A673 (cell line): ENCODE measurements around the gene GRK6. TPM values are rescaled to one million over a fixed set of nuclear protein-coding genes. Genes with fewer than 3 reads are reported as not detected.

Source experiments
- BruUV-seq: library from RNA; stranded (reverse); fragments of 400-500 nt; replicated peaks from 2 replicates; lab custom pipeline; 2021; lab: Mats Ljungman, UMichigan
- CTCF ChIA-PET: fragments of 300-600 bp; sonication (Branson Sonifier 250); formaldehyde crosslinking; loops from one replicate; lab custom pipeline; 2022; ENCODE audit warnings: antibody characterized with exemption; lab: Charles Lee
- POLR2A ChIA-PET: fragments of 300-600 bp; sonication (Branson Sonifier 250); formaldehyde crosslinking; loops from one replicate; lab custom pipeline; 2022; ENCODE audit warnings: antibody characterized with exemption; ENCODE audit not compliant: low non-redundant PET; lab: Charles Lee
- DNase-seq: peaks from one replicate; pipeline ENCODE4 v3.0.0-alpha.2; 2015; ENCODE audit warnings: low spot score
- H3K27ac ChIP-seq: fragments of 200-600 bp; sonication (generic); 2 replicates; pipeline ENCODE4 v1.5.1; 2016; ENCODE audit warnings: mixed run types, low read depth, mild to moderate bottlenecking, mixed read lengths, antibody characterized with exemption, low read length; ENCODE audit not compliant: poor library complexity, severe bottlenecking
- H3K27me3 ChIP-seq: fragments of 200-600 bp; sonication (generic); replicated peaks from 2 replicates; pipeline ENCODE4 v1.6.1; 2017; ENCODE audit warnings: mixed run types, low read depth, mild to moderate bottlenecking, mixed read lengths, antibody characterized with exemption, low read length; ENCODE audit not compliant: insufficient read depth, poor library complexity
- H3K36me3 ChIP-seq: fragments of 200-600 bp; sonication (generic); 2 replicates; pipeline ENCODE4 v1.6.1; 2016; ENCODE audit warnings: mixed run types, mild to moderate bottlenecking, mixed read lengths, antibody characterized with exemption, low read length; ENCODE audit not compliant: insufficient read depth, poor library complexity, severe bottlenecking
- H3K4me1 ChIP-seq: fragments of 200-600 bp; sonication (generic); 2 replicates; pipeline ENCODE4 v1.6.1; 2017; ENCODE audit warnings: mixed run types, mild to moderate bottlenecking, mixed read lengths, antibody characterized with exemption, low read length; ENCODE audit not compliant: insufficient read depth, poor library complexity, severe bottlenecking
- H3K4me3 ChIP-seq: fragments of 200-600 bp; sonication (generic); 2 replicates; pipeline ENCODE4 v1.5.1; 2016; ENCODE audit warnings: low read depth, mixed run types, mild to moderate bottlenecking, mixed read lengths, low read length; ENCODE audit not compliant: poor library complexity, severe bottlenecking
- H3K9me3 ChIP-seq: fragments of 200-600 bp; sonication (generic); 2 replicates; pipeline ENCODE4 v1.6.1; 2016; ENCODE audit warnings: mixed run types, low read depth, mild to moderate bottlenecking, mixed read lengths, antibody characterized with exemption, low read length; ENCODE audit not compliant: poor library complexity, severe bottlenecking
- EZH2 ChIP-seq: fragments of 200-600 bp; sonication (generic); IDR thresholded peaks from 2 replicates; pipeline ENCODE4 v1.6.1; 2017; ENCODE audit warnings: borderline replicate concordance, low read depth, mild to moderate bottlenecking, mixed read lengths, antibody characterized with exemption, low read length; ENCODE audit not compliant: poor library complexity, severe bottlenecking
- intact Hi-C: fragments of 100-400 bp; cut with micrococcal nuclease; formaldehyde crosslinking; loops from one replicate; pipeline ENCODE4 v1.10.0; 2022; ENCODE audit not compliant: unreplicated experiment
- total RNA-seq: library from RNA; stranded (reverse); gene quantifications from 2 replicates; pipeline ENCODE4 v1.2.3, GENCODE V29; 2021
- TF ChIP-seq, protein P1 (sequence below): fragments of 300-800, 200-600 bp; sonication (generic); conservative IDR thresholded peaks from 2 replicates; pipeline ENCODE4 v1.5.1; 2017; ENCODE audit warnings: low read depth, mild to moderate bottlenecking, antibody characterized with exemption, low read length, moderate library complexity, mixed read lengths

GRK6 gene
- total RNA-seq, 1 experiment from 2014 or later = 32.1 TPM

DNA sequence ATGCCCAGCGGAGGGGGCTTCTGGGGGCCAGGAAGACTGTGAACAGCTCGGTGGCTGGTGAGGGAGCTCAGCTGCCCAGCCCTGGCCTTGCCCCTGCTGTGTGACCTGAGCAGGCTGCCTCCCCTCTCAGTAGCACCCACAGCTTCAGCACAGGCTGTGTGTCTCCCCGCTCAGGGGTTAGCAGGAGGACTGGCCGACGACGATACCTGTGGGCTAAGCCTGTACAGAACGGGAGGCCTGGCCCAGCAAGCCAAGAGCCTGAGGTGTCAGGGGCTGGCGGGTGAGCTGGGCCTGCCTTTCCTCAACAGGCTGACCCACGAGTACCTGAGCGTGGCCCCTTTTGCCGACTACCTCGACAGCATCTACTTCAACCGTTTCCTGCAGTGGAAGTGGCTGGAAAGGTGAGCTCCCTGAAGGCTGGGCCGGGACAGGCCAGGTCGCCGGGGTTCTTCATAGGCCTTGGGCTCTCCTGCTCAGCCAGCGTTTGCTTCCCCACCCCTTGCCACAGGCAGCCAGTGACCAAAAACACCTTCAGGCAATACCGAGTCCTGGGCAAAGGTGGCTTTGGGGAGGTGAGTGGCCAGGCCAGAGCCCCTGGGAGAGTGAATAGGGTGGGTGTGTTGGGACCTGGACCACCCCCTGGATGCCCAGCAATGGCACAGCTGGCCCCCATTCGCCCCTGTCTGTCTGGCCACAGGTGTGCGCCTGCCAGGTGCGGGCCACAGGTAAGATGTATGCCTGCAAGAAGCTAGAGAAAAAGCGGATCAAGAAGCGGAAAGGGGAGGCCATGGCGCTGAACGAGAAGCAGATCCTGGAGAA lies 6.6 kb downstream of the GRK6 start:
- peaks cover 26% of the 10 kb centered on the region for H3K36me3 ChIP-seq
- peaks cover under 1% of the 10 kb centered on the region for H3K4me1 ChIP-seq
- H3K4me3 ChIP-seq = no peak overlapping the region
- ChIA-PET CTCF (no interaction called here), POLR2A (no interaction called here)
- DNase-seq = no peak
- no peaks in the 10 kb centered on the region for H3K9me3 ChIP-seq
- no peaks in the 10 kb centered on the region for H3K27me3 ChIP-seq
- H3K27ac ChIP-seq = no peak overlapping the region
- intact Hi-C loops = no loop called here
- BruUV-seq = no TSS peak
- no peak for TF ChIP-seq EZH2
- TF ChIP-seq, protein P1, sequence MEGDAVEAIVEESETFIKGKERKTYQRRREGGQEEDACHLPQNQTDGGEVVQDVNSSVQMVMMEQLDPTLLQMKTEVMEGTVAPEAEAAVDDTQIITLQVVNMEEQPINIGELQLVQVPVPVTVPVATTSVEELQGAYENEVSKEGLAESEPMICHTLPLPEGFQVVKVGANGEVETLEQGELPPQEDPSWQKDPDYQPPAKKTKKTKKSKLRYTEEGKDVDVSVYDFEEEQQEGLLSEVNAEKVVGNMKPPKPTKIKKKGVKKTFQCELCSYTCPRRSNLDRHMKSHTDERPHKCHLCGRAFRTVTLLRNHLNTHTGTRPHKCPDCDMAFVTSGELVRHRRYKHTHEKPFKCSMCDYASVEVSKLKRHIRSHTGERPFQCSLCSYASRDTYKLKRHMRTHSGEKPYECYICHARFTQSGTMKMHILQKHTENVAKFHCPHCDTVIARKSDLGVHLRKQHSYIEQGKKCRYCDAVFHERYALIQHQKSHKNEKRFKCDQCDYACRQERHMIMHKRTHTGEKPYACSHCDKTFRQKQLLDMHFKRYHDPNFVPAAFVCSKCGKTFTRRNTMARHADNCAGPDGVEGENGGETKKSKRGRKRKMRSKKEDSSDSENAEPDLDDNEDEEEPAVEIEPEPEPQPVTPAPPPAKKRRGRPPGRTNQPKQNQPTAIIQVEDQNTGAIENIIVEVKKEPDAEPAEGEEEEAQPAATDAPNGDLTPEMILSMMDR = no peak

DNA sequence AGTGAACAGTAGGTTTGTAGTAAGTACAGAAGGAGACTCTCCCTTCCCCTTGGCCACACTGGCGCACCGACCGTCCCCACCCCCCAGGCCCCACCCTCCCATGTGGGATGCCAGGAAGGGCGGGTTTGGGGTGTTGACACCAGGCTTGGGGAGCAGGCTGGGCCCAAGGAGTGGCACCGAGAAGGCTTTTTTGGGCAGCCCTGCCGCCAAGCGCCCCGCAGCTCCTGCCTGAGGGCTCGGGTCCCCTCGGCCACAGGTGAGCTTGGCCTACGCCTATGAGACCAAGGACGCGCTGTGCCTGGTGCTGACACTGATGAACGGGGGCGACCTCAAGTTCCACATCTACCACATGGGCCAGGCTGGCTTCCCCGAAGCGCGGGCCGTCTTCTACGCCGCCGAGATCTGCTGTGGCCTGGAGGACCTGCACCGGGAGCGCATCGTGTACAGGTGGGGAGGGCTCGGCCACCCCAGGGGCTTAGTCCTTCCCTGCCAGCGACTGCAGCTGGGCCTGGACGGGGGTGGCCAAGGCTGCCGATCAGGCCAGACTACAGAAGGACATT lies 7.3 kb downstream of the GRK6 start:
- H3K9me3 ChIP-seq = no peaks in the 10 kb centered on the region
- H3K4me3 ChIP-seq = no peak overlapping the region
- BruUV-seq = no TSS peak
- no peak for DNase-seq
- no peaks in the 10 kb centered on the region for H3K27me3 ChIP-seq
- intact Hi-C loops = no loop called here
- H3K36me3 ChIP-seq = peaks cover 26% of the 10 kb centered on the region
- POLR2A ChIA-PET = no interaction called here
- H3K27ac ChIP-seq = no peak overlapping the region
- no peak for TF ChIP-seq EZH2
- TF ChIP-seq, protein P1 = no peak
- no peaks in the 10 kb centered on the region for H3K4me1 ChIP-seq
- CTCF ChIA-PET = no interaction called here

DNA sequence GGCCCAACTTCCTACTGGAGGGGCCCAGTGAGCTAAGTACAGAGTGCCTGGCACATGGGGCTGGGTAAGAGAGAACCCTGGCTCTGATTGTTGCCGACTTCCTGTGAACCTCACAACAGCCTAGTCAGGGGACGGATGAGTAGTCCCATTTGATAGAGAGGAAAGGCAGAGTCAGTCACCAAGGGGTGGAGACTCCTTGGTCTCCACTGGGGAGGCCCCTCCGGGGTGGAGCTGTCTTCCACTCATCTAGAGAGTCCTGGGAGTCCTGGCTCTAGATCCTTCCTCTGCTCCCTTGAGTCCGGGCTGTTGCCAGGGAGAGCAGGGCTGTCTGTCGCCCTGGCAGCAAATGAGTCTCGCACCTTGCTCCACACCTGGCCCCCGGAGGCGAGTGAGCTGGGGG lies 8.0 kb downstream of the GRK6 start:
- intact Hi-C loops = no loop called here
- TF ChIP-seq, protein P1 = no peak
- TF ChIP-seq EZH2 = no peak
- ChIA-PET CTCF (no interaction called here), POLR2A (no interaction called here)
- no peaks in the 10 kb centered on the region for H3K4me1 ChIP-seq
- H3K27ac ChIP-seq = no peak overlapping the region
- H3K36me3 ChIP-seq = peaks cover 26% of the 10 kb centered on the region
- no peak overlapping the region for H3K4me3 ChIP-seq
- H3K9me3 ChIP-seq = no peaks in the 10 kb centered on the region
- DNase-seq = no peak
- H3K27me3 ChIP-seq = no peaks in the 10 kb centered on the region
- BruUV-seq = no TSS peak
